Daoy (cell line): Measurements from ENCODE around the gene OSBPL9. TPM values are rescaled to one million over a fixed set of nuclear protein-coding genes. Genes with fewer than 3 reads are reported as not detected.

Experiments
- DNase-seq: peaks from one replicate; pipeline ENCODE4 v3.0.0-alpha.2; 2015; ENCODE audit warnings: low read depth
- total RNA-seq: library from RNA; depleted of rRNA; stranded (reverse); fragments of >200 nt; shearing (Covaris generic); gene quantifications from 2 replicates; pipeline ENCODE4 v1.2.3, GENCODE V29; 2014; rRNA removed

OSBPL9 gene
- 42.2 and 47.7 TPM in 2 replicates for total RNA-seq

- DNase-seq, result peak; percentile 94
These were observed at the start of gene OSBPL9 for GRCh38 chr1:51616903-51617708. Gene OSBPL9 (plus strand): TSS chr1:51617092. CDS start chr1:51617111, 19 bp downstream.

- peak; percentile 85 for DNase-seq
These were observed 49.2 kb upstream of the OSBPL9 start for GRCh38 chr1:51567653-51568052.

GRCh38 chr1:51568231-51568935 is 48.5 kb upstream of the OSBPL9 start:
- DNase-seq, result no peak

- peak; percentile 92 for DNase-seq
These were observed 47.4 kb upstream of the OSBPL9 start for GRCh38 chr1:51569284-51570062.

GRCh38 chr1:51570063-51570710 is 46.7 kb upstream of the OSBPL9 start:
- DNase-seq, result no peak

- DNase-seq, result no peak
These were observed 44.5 kb upstream of the OSBPL9 start for GRCh38 chr1:51572365-51572764.

GRCh38 chr1:51574796-51575195 is 42.1 kb upstream of the OSBPL9 start:
- peak; percentile 27 for DNase-seq

GRCh38 chr1:51575406-51576084 is 41.3 kb upstream of the OSBPL9 start:
- peak; percentile 87 for DNase-seq

- no peak for DNase-seq
These were observed 40.8 kb upstream of the OSBPL9 start for GRCh38 chr1:51576085-51576444.

- no peak for DNase-seq
These were observed 40.0 kb upstream of the OSBPL9 start for GRCh38 chr1:51576923-51577322.

GRCh38 chr1:51578383-51579109 is 38.3 kb upstream of the OSBPL9 start:
- no peak for DNase-seq

GRCh38 chr1:51581238-51581637 is 35.7 kb upstream of the OSBPL9 start:
- DNase-seq, result no peak

- DNase-seq, result peak; percentile 78
These were observed 33.4 kb upstream of the OSBPL9 start for GRCh38 chr1:51583532-51583931.

- no peak for DNase-seq
These were observed 32.9 kb upstream of the OSBPL9 start for GRCh38 chr1:51584021-51584420.

GRCh38 chr1:51592711-51593110 is 24.2 kb upstream of the OSBPL9 start:
- DNase-seq, result no peak

- DNase-seq, result no peak
These were observed 22.2 kb upstream of the OSBPL9 start for GRCh38 chr1:51594716-51595115.

- no peak for DNase-seq
These were observed 16.4 kb upstream of the OSBPL9 start for GRCh38 chr1:51600529-51600928.

GRCh38 chr1:51600965-51601364 is 15.9 kb upstream of the OSBPL9 start:
- DNase-seq, result no peak

GRCh38 chr1:51605961-51606723 is 10.8 kb upstream of the OSBPL9 start:
- no peak for DNase-seq

GRCh38 chr1:51607681-51608095 is 9.2 kb upstream of the OSBPL9 start:
- no peak for DNase-seq
